ENCODE data around the gene KCTD10.

DNA sequence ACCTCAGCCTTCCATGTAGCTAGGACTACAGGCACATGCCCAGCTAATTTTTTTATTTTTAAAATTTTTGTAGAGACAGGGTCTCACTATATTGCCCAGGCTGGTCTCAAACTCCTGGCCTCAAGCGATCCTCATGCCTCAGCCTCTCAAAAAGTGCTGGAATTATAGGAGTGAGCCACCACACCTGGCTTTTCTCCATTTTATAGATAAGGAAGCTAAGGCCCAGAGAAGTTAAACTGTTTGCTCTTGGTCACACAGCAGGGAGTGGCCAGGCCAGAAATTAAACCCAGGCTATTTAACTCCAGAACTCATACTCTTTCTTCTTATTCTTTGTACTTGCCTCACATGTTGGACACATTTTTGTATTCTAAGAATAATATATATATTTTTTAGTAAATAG, 16.8 kb upstream of the KCTD10 start:
- TF ChIP-seq CTCF (conservative IDR thresholded peaks at IDR 0.05) (no peak), ZFX (IDR thresholded peaks at IDR 0.05) (no peak)
